Smooth muscle cell of the brain vasculature (primary cell): ENCODE results near the gene RAMP1.
"Not testable (repeated sequence)": the region's sequence is repeated elsewhere in the genome, so short reads cannot be mapped to it uniquely, and the experiment has no call there.

Experiments used
- DNase-seq: peaks from one replicate; pipeline ENCODE4 v3.0.0-alpha.2; 2012; ENCODE audit warnings: low read depth, low spot score

The RAMP1 gene

GRCh38 chr2:237859533-237860272 is at the start of gene RAMP1:
Gene RAMP1 (plus strand): TSS chr2:237859623. CDS start chr2:237859676, 53 bp downstream.
- DNase-seq, result no peak

DNA sequence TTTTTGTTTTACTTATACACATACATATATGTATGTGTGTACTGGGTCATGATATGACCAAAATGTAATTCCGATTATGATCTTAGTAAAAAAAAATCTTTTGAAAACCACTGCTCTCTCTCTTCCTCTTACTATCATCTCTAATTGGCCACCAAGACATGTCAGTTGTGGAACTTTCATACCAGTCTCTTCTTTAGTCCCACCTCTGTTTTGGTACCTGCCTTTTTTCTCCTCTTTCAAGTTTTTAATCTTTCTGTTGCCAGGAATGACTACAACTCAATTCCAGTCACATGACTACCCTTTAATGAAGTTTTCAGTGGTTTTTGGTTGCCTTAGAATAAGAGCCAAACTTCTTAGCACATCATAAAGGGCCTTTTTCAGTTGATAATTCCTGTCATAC is 43.8 kb upstream of the RAMP1 start:
- DNase-seq, result no peak

- no peak for DNase-seq
Observed at GRCh38 chr2:237816531-237816930, 42.9 kb upstream of the RAMP1 start.

DNA sequence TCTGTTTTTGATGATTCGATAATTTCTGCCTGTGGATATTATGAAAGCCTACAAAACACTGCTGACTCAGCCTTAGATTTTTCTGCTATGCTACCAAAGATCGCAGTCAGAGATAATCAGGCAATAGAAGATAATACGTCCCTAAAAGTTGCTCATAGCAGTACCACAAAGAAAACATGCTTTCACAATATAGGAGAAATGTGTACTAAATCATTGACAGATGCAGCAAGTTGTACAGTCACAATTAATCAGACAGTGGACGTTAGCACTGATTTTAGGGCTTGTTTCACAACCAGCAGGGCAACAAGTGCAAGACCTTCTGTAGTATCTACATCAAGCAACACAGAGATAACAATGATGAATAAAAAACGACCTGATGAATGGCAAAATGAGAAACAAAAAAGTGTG is 41.4 kb upstream of the RAMP1 start:
- DNase-seq, result no peak

DNA sequence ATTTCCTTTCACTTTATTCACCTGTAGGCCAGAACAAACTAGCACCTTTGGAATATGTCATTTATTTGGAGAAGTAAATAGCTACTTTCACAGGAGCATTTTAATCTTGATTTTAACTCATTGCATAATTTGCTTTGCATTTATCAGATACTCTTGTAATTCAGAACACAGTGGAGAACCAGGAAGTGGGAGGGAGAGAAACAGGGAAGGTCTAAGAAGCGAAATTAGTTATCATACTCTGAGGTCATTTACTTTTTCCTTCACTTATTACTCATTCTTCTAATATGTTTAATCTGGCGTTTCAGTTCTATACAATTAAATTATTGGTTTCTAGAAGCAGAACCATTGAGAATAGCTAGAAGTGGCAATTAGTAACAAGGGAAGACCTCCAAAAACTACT is 40.2 kb upstream of the RAMP1 start:
- no peak for DNase-seq

DNA sequence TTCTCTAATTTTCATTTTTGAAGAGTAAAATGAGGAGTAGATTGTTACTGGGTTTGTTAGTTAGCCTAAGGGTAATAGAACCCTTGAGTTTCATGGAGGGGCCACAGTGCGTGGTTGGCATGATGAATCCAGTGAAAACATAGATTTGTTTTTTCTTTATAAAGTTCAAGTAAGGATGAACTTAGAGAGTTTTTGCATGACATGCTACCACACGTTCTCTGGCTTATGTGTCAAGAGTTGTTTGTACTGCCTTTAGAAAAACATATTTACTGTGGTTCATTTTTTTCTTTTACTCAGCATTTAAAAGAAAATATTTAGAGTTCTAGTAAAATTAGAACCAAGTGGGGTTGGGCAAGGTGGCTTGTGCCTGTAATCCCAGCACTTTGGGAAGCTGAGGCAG is 39.0 kb upstream of the RAMP1 start:
- DNase-seq, result no peak

DNA sequence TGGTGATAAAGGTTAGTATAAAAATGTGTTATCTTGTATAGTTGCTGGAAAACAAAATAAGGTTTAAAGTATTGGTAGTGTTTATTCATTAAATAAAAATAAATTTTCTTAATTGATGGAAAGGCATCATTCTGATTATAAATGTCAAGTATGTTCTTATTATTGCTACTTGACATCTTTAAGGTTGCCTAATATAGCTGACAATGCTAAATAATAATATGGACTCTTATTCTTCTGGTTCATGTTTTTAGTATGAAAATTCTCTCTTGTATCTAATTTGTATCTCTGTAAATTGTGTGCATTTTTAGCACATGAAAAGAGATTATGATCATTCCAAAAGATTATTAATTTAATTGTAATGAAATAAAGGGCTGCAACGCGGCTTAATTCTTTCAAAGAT is 35.9 kb upstream of the RAMP1 start:
- DNase-seq, result no peak

DNA sequence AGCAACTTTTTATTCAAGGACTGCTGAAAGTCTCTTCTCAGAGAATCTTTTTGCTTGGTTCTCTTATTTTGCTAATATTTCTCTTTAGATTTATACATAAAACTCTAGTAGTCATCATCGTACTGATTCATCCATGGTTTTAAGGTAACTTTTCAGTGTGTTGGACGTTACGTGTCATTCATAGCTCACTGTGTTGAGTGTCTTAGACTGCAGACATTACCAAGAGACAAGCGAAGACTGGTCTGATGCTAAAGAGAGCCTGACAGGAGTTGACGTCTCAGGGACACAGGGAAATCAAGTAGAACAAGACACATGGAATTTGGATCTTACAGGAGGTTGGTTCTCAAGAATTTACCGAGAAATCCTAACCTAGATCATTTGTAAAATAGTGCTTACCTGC is 35.3 kb upstream of the RAMP1 start:
- no peak for DNase-seq

DNA sequence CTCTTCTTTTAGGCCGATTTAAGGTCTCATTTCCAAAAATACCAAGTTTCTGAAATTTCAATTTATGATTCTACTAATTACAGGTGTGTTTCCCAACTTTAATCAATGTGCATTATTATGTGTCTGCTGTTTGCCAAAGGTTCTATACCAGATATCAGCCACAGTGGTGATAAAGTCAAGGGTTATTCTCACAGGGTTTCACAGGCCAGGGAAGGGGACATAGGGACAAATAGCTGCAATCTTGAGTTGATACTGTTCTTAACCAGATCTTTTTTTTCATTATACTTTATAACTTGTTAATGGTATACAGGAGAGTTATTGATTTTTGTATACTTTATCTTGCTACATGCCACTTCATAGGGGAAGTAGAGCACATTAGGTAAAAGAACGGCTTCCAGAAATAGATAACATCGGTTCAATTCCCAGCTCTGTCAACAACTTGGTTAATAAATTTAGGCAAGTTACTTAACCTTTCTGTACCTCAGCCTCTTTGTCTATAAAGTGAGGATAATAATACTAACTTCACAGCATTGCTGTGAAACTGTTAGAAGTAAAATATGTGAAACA is 31.9 kb upstream of the RAMP1 start:
- no peak for DNase-seq

DNA sequence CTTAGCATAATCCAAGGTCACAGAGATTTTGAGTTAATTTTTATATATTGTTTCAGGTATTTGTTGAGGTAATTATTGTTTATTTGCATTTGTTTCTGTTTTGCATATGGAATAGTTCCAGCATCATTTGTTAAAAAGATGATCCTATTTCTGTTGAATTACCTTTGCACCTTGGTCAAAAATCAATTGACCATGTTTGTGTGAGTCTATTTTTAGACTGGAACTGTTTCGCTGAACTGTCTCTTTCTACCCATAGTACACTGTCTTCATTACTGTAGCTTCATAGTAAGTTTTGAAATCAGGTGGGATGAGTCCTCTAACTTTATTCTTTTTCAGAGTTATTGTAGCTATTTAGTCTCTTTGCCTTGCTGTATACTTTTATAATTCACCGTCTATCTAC is 28.9 kb upstream of the RAMP1 start:
- DNase-seq, result no peak

- DNase-seq, result no peak
Observed at GRCh38 chr2:237833546-237833945, 25.9 kb upstream of the RAMP1 start.

GRCh38 chr2:237835372-237835771 is 24.1 kb upstream of the RAMP1 start:
- DNase-seq, result no peak

GRCh38 chr2:237841051-237841450 is 18.4 kb upstream of the RAMP1 start:
- DNase-seq, result no peak

DNA sequence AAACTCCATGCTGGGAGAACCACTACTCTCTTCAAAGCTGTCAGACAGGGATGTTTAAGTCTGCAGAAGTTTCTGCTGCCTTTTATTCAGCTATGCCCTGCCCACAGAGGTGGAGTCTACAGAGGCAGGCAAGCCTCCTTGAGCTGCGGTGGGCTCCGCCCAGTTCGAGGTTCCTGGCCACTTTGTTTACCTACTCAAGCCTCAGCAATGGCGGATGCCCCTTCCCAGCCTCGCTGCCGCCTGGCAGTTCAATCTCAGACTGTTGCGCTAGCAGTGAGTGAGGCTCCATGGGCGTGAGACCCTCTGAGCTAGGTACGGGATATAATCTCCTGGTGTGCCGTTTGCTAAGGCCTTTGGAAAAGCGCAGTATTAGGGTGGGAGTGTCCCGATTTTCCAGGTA is 10.5 kb upstream of the RAMP1 start:
- not testable (repeated sequence) for DNase-seq

DNA sequence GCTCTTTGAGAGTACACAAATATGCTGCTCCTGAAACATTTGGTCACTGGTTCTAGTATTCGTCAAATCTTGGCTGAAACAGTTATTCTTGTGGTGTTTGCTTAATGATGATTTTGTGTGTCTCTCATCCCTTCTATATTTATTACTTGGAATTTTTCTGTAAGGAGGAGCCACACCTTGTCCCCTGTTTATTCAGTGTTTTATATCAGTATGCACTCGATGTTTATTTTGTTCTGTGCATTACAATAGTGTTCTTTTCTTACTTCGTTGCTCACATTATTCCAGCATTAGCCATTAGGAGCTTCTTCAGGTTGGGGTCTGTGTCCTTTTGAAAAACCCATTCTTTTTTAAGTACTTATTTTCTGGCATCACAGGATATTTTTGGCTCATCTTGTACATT is 5.1 kb upstream of the RAMP1 start:
- DNase-seq, result no peak

DNA sequence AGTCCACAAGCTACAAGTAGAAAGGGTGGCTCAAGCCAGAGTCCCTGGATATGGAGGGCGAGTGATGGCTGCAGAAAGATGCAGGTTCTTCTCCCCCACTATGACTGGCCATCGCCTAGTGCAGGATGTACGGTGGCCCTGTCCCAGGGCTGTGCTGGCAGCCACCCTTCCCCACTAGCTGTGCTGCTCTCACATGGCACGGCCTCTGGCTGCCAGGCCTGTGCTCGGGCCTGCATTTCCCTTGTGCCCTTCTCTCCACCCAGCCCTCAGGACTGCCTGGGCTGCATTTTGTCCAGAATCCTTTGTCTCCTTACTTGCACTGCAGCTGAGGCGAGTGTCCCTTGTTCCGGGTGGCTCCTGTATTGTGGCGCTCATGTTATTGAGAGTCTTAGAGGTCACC is 1.6 kb upstream of the RAMP1 start:
- no peak for DNase-seq

GRCh38 chr2:237858294-237859081 is 935 bp upstream of the RAMP1 start:
- peak; percentile 62 for DNase-seq

DNA sequence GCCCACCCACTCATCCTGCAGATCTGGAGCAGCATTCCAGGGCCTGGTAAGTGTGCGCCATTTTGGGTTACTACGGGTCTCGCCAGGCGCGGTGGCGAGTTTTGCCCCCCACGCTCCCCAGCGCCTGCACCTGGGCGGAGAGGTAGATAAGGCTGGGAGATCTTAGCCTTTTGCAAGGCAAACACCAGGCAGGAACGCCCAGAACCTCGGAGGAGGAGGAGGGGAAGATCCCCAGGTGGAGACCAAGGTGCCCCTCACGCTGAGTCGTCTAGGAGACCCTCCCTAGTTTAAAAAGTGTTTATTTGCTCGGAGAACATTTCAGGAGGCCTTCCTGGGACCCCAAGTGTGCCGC is 365 bp upstream of the RAMP1 start:
- no peak for DNase-seq

- no peak for DNase-seq
Observed at GRCh38 chr2:237860273-237860935, 981 bp downstream of the RAMP1 start.

GRCh38 chr2:237861875-237862527 is 2.6 kb downstream of the RAMP1 start:
- no peak for DNase-seq

DNA sequence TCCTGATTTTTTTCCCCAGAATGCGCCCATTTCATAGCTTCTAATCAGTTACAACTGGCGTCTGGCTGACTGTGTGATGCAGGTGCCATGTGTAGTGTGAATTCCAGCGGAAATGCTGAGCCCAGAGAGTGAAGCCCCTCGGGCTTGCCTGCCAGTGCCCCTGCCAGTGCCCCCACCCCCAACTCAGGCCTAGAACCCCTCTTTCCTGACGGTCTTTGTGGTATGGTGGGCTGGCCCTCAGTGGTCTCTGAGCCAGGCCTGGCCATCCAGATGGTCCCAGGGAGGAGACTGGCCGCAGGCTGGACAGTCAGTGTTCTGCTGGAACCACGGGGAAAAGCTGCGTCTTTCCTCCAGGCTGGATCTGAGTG is 3.1 kb downstream of the RAMP1 start:
- no peak for DNase-seq

GRCh38 chr2:237863102-237863511 is 3.7 kb downstream of the RAMP1 start:
- no peak for DNase-seq
